Measurements from ENCODE around the gene MED13L. TPM values are rescaled to one million over a fixed set of nuclear protein-coding genes. Genes with fewer than 3 reads are reported as not detected.

MED13L gene
- total and polyA plus RNA-seq, 8 donors, result 10.3 to 93.8 (median 53.0) TPM

- Histone ChIP-seq H3K4me3 (no peak overlapping the region), H3K9me3 (no peaks in the 10 kb centered on the region), H3K27ac (no peak overlapping the region), H3K36me3 (no peaks in the 10 kb centered on the region), H3K4me1 (no peaks in the 10 kb centered on the region), H3K27me3 (no peaks in the 10 kb centered on the region)
- intact Hi-C loops (cut with DNase I), result no loop called here
- ATAC-seq (peak in 1 of 4 donors; percentile 55), DNase-seq (no peak), FAIRE-seq (no peak)
- WGBS, 2 donors, result 62% methylated on average over 3 of the region's 3 CpGs
- TF ChIP-seq CTCF (IDR thresholded peaks at IDR 0.05), result no peak
Observed at GRCh38 chr12:115934046-115934445, 343.4 kb downstream of the MED13L start.

GRCh38 chr12:115932066-115932465 lies 345.4 kb downstream of the MED13L start:
- DNase-seq (no peak), FAIRE-seq (no peak), ATAC-seq (no peak)
- 71 to 74% methylated on average over 1 of the region's 1 CpG for WGBS, 2 donors
- intact Hi-C loops (cut with DNase I), result no loop called here
- Histone ChIP-seq H3K4me3 (no peak overlapping the region), H3K4me1 (no peaks in the 10 kb centered on the region), H3K27ac (no peak overlapping the region), H3K9me3 (no peaks in the 10 kb centered on the region), H3K36me3 (no peaks in the 10 kb centered on the region), H3K27me3 (no peaks in the 10 kb centered on the region)
- TF ChIP-seq CTCF (IDR thresholded peaks at IDR 0.05), result no peak

- DNase-seq (no peak), ATAC-seq (no peak), FAIRE-seq (no peak)
- no peak overlapping the region for H3K27ac ChIP-seq
- H3K4me3 ChIP-seq, result no peak overlapping the region
- no peaks in the 10 kb centered on the region for H3K27me3 ChIP-seq
- WGBS, 2 donors, result 56 to 64% methylated on average over 5 of the region's 5 CpGs
- no peaks in the 10 kb centered on the region for H3K4me1 ChIP-seq
- no peaks in the 10 kb centered on the region for H3K36me3 ChIP-seq
- H3K9me3 ChIP-seq, result no peaks in the 10 kb centered on the region
- TF ChIP-seq CTCF (IDR thresholded peaks at IDR 0.05), result no peak
- intact Hi-C loops (cut with DNase I), result no loop called here
Observed at GRCh38 chr12:115930336-115930735, 347.2 kb downstream of the MED13L start.

- ATAC-seq (no peak), FAIRE-seq (no peak), DNase-seq (no peak)
- Histone ChIP-seq H3K4me3 (no peak overlapping the region), H3K27ac (no peak overlapping the region), H3K4me1 (no peaks in the 10 kb centered on the region), H3K27me3 (no peaks in the 10 kb centered on the region), H3K36me3 (no peaks in the 10 kb centered on the region), H3K9me3 (no peaks in the 10 kb centered on the region)
- 62 to 71% methylated on average over 8 of the region's 8 CpGs for WGBS, 2 donors
- TF ChIP-seq CTCF (IDR thresholded peaks at IDR 0.05), result no peak
- intact Hi-C loops (cut with DNase I), result no loop called here
Observed at GRCh38 chr12:115926037-115926670, 351.3 kb downstream of the MED13L start.

GRCh38 chr12:115923851-115924250 lies 353.6 kb downstream of the MED13L start:
- Histone ChIP-seq H3K4me1 (no peaks in the 10 kb centered on the region), H3K27me3 (peaks cover 0 to 3% (median 0%) of the 10 kb centered on the region in 4 donors), H3K9me3 (no peaks in the 10 kb centered on the region), H3K27ac (no peak overlapping the region), H3K4me3 (no peak overlapping the region), H3K36me3 (no peaks in the 10 kb centered on the region)
- 74% methylated on average over 5 of the region's 5 CpGs for WGBS, 2 donors
- DNase-seq (no peak), ATAC-seq (no peak), FAIRE-seq (no peak)
- intact Hi-C loops (cut with DNase I), result no loop called here
- no peak for TF ChIP-seq CTCF (IDR thresholded peaks at IDR 0.05)

Measured in pancreas (tissue), 10 donors.